Measurements from ENCODE around the gene IL20RA. TPM values are rescaled to one million over a fixed set of nuclear protein-coding genes. Genes with fewer than 3 reads are reported as not detected.

Gene IL20RA
- total RNA-seq, 1 donor from 2014 or later = 13.3 TPM

GRCh38 chr6:137025786-137026730 lies 18.7 kb downstream of the IL20RA start:
- H3K27me3 ChIP-seq = no peaks in the 10 kb centered on the region
- H3K4me1 ChIP-seq = no peaks in the 10 kb centered on the region
- ATAC-seq (no peak), DNase-seq (no peak)
- TF ChIP-seq CTCF (IDR thresholded peaks at IDR 0.05) = no peak
- intact Hi-C loops (cut with DNase I) = no loop called here
- no peaks in the 10 kb centered on the region for H3K9me3 ChIP-seq
- H3K36me3 ChIP-seq = no peaks in the 10 kb centered on the region
- H3K4me3 ChIP-seq = no peak overlapping the region
- no peak overlapping the region for H3K27ac ChIP-seq

- H3K27ac ChIP-seq = no peak overlapping the region
- H3K4me1 ChIP-seq = no peaks in the 10 kb centered on the region
- DNase-seq (no peak), ATAC-seq (no peak)
- H3K4me3 ChIP-seq = no peak overlapping the region
- TF ChIP-seq CTCF (IDR thresholded peaks at IDR 0.05) = no peak
- H3K9me3 ChIP-seq = no peaks in the 10 kb centered on the region
- intact Hi-C loops (cut with DNase I) = no loop called here
- no peaks in the 10 kb centered on the region for H3K36me3 ChIP-seq
- no peaks in the 10 kb centered on the region for H3K27me3 ChIP-seq
Observed at GRCh38 chr6:137024237-137024990, 20.4 kb downstream of the IL20RA start.

GRCh38 chr6:137020776-137021175 lies 24.0 kb downstream of the IL20RA start:
- no peaks in the 10 kb centered on the region for H3K4me1 ChIP-seq
- ATAC-seq = no peak
- no peak overlapping the region for H3K4me3 ChIP-seq
- TF ChIP-seq CTCF (IDR thresholded peaks at IDR 0.05) = no peak
- no peaks in the 10 kb centered on the region for H3K36me3 ChIP-seq
- intact Hi-C loops (cut with DNase I) = no loop called here
- H3K27me3 ChIP-seq = no peaks in the 10 kb centered on the region
- no peak overlapping the region for H3K27ac ChIP-seq
- H3K9me3 ChIP-seq = no peaks in the 10 kb centered on the region
- DNase-seq = no peak

- Histone ChIP-seq H3K4me3 (no peak overlapping the region), H3K9me3 (no peaks in the 10 kb centered on the region), H3K27ac (no peak overlapping the region), H3K36me3 (no peaks in the 10 kb centered on the region), H3K4me1 (no peaks in the 10 kb centered on the region), H3K27me3 (no peaks in the 10 kb centered on the region)
- intact Hi-C loops (cut with DNase I) = no loop called here
- DNase-seq (no peak), ATAC-seq (no peak)
- no peak for TF ChIP-seq CTCF (IDR thresholded peaks at IDR 0.05)
Observed at GRCh38 chr6:137019476-137020272, 25.1 kb downstream of the IL20RA start.

GRCh38 chr6:137017081-137017480 lies 27.7 kb downstream of the IL20RA start:
- H3K4me3 ChIP-seq = no peak overlapping the region
- peaks cover 2% of the 10 kb centered on the region for H3K36me3 ChIP-seq
- H3K27ac ChIP-seq = no peak overlapping the region
- ATAC-seq (no peak), DNase-seq (no peak)
- no peaks in the 10 kb centered on the region for H3K4me1 ChIP-seq
- no peaks in the 10 kb centered on the region for H3K27me3 ChIP-seq
- no peaks in the 10 kb centered on the region for H3K9me3 ChIP-seq
- no peak for TF ChIP-seq CTCF (IDR thresholded peaks at IDR 0.05)
- intact Hi-C loops (cut with DNase I) = no loop called here
